ENCODE data around the gene EIF3D.

- TF ChIP-seq CTCF (IDR thresholded peaks at IDR 0.05) (no peak), POLR2A (IDR thresholded peaks at IDR 0.05) (peak; percentile 91)
Measured at GRCh38 chr22:36481393-36482168, 47.4 kb downstream of the EIF3D start, which contains the start of gene TXN2.

Data from right lobe of liver (tissue), 4 donors.